ENCODE measurements around the gene DNAJC12.

DNA sequence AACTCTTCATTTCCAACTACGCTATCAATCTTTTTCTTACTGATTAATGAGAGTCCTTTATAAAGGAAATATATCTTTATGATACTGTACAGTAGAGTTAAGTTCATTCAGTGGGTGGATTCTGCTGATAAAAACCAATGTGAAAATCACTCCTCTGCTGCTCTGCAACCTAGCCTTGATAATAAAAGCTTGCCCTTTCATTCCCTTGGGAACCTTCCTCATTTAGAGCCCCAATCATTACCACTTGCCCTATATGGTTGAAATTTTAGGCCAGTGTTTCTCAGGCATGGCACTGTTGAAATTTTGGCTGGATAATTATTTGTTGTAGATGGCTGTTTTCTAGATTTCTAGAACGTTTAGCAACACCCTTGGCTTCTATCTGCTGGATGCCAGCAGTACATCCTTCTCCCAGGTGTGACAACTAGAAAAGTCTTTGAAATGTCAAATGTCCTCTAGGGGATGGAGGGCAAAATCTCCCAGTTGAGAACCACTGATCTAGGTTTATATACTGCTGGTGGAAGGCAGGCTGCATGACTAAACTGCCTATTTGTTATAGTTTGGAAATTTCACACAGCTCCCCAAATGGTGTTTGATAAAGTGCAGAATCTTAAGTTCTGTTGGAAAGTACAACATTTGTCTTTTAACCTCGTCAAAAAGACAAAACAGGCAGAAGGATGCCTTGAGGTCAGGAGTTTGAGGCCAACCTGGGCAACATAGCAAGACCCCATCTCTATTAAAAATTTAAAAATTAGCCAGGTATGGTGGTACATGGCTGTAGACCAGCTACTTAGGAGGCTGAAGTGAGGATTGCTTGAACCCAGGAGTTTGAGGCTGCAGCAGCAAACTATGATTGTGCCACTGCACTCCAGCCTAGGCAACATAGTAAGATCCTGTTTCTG, 37.6 kb upstream of the DNAJC12 start:
- TF ChIP-seq, protein P1, sequence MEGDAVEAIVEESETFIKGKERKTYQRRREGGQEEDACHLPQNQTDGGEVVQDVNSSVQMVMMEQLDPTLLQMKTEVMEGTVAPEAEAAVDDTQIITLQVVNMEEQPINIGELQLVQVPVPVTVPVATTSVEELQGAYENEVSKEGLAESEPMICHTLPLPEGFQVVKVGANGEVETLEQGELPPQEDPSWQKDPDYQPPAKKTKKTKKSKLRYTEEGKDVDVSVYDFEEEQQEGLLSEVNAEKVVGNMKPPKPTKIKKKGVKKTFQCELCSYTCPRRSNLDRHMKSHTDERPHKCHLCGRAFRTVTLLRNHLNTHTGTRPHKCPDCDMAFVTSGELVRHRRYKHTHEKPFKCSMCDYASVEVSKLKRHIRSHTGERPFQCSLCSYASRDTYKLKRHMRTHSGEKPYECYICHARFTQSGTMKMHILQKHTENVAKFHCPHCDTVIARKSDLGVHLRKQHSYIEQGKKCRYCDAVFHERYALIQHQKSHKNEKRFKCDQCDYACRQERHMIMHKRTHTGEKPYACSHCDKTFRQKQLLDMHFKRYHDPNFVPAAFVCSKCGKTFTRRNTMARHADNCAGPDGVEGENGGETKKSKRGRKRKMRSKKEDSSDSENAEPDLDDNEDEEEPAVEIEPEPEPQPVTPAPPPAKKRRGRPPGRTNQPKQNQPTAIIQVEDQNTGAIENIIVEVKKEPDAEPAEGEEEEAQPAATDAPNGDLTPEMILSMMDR (IDR thresholded peaks at IDR 0.05): no peak
- TF ChIP-seq EZH2phosphoT487 (IDR thresholded peaks at IDR 0.05): no peak
